ENCODE measurements around the gene HNRNPLL.

DNA sequence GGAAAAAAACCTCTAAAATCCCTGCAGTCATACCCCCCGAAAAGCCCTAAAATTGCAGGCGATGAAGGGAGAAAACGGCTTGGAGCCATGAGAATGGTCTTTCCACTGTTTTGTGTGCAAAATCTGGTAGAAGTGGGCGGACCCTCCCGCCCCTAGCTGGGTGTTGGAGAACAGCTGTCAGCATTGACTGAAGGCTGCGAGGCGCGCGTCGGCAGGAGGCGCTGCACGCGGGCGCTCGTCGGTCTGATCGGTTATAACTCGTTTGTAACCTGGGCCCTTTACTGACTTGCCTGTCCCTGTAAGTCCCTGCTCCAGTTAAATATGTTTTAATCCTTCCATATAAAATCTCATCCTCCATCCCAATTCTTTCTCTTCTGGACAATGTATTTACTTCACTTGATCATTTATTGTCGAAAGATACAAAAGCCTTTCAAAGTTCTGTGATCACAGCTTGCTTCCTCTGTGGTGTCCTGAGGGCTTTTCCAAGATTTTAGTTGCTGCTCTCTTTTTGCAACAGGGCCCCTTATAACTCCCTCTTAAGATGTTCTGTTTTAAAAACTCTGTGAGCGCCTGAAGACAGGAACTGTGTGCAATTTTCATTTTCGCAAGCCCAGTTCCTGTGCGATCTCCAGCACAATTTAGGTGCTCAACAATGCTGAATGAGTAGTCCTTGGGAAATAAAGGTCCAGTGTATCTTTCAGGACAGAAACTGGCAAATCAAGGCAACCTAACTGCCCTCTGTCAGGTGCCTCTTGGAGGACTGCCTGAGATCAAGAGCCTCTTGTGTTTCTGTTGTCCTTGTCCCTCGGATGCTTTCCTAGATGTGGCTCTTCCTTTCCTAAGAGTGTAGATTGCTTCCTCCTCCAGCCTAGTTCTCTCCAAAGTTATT, 918 bp upstream of the HNRNPLL start:
- TF ChIP-seq, protein P1, sequence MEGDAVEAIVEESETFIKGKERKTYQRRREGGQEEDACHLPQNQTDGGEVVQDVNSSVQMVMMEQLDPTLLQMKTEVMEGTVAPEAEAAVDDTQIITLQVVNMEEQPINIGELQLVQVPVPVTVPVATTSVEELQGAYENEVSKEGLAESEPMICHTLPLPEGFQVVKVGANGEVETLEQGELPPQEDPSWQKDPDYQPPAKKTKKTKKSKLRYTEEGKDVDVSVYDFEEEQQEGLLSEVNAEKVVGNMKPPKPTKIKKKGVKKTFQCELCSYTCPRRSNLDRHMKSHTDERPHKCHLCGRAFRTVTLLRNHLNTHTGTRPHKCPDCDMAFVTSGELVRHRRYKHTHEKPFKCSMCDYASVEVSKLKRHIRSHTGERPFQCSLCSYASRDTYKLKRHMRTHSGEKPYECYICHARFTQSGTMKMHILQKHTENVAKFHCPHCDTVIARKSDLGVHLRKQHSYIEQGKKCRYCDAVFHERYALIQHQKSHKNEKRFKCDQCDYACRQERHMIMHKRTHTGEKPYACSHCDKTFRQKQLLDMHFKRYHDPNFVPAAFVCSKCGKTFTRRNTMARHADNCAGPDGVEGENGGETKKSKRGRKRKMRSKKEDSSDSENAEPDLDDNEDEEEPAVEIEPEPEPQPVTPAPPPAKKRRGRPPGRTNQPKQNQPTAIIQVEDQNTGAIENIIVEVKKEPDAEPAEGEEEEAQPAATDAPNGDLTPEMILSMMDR (conservative IDR thresholded peaks at IDR 0.05; ENCODE audit: low read length): peak; percentile 99
- no peak for TF ChIP-seq EZH2phosphoT487 (IDR thresholded peaks at IDR 0.05; ENCODE audit: borderline replicate concordance, low read depth, low read length)
